OCI-LY3 (cell line): ENCODE data around the gene SPACA4.

Experiments
- H2AFZ ChIP-seq: fragments of 200-600, 300-600 bp; shearing (Covaris generic); 2 replicates; pipeline ENCODE4 v1.6.0; 2014; ENCODE audit warnings: antibody characterized with exemption, low read depth, low read length
- H3K27ac ChIP-seq: fragments of 200-600, 300-600 bp; sonication (generic); 2 replicates; pipeline ENCODE4 v1.5.1; 2014; ENCODE audit warnings: mild to moderate bottlenecking, low read length, moderate library complexity, mixed read lengths
- H3K27me3 ChIP-seq: fragments of 200-600, 300-600 bp; sonication (generic); 2 replicates; pipeline ENCODE4 v1.6.1; 2014; ENCODE audit warnings: low read depth, low read length, mixed read lengths
- H3K36me3 ChIP-seq: fragments of 200-600, 300-600 bp; sonication (generic); replicated peaks from 2 replicates; pipeline ENCODE3; 2014; ENCODE audit warnings: low read depth, low read length, mixed read lengths
- H3K4me1 ChIP-seq: fragments of 300-600, 200-600 bp; sonication (generic); 2 replicates; pipeline ENCODE4 v1.6.1; 2014; ENCODE audit warnings: low read length, mixed read lengths
- H3K4me2 ChIP-seq: fragments of 200-600, 300-600 bp; sonication (generic); 2 replicates; pipeline ENCODE4 v1.6.1; 2014; ENCODE audit warnings: low read length, mixed read lengths
- H3K4me3 ChIP-seq: fragments of 300-600, 200-600 bp; sonication (generic); 2 replicates; pipeline ENCODE4 v1.5.1; 2014; ENCODE audit warnings: antibody characterized with exemption, mild to moderate bottlenecking, low read length, moderate library complexity
- H3K79me2 ChIP-seq: fragments of 300-600, 200-600 bp; shearing (Covaris generic); 2 replicates; pipeline ENCODE4 v1.6.1; 2014; ENCODE audit warnings: mild to moderate bottlenecking, low read length, mixed read lengths
- H3K9ac ChIP-seq: fragments of 300-600, 200-600 bp; shearing (Covaris generic); 2 replicates; pipeline ENCODE4 v1.6.0; 2014; ENCODE audit warnings: mild to moderate bottlenecking, low read length, moderate library complexity
- H3K9me3 ChIP-seq: fragments of 200-600, 300-600 bp; shearing (Covaris generic); 2 replicates; pipeline ENCODE4 v1.6.1; 2014; ENCODE audit warnings: low read length, mixed read lengths; ENCODE audit not compliant: insufficient read depth
- H4K20me1 ChIP-seq: fragments of 200-600, 300-600 bp; sonication (generic); 2 replicates; pipeline ENCODE4 v1.6.1; 2016; ENCODE audit warnings: low read length, mixed read lengths; ENCODE audit not compliant: insufficient read depth
- EZH2phosphoT487 ChIP-seq: fragments of 200-600 bp; shearing (Covaris generic); IDR thresholded peaks from 2 replicates; pipeline ENCODE4 v1.6.1; 2018; ENCODE audit warnings: antibody characterized with exemption, mixed run types, low read depth
- TF ChIP-seq, protein P1 (sequence below): fragments of 200-600, 300-600 bp; sonication (generic); IDR thresholded peaks from 2 replicates; pipeline ENCODE4 v1.5.1; 2014; ENCODE audit warnings: antibody characterized with exemption, low read length, low read depth

Gene SPACA4

DNA sequence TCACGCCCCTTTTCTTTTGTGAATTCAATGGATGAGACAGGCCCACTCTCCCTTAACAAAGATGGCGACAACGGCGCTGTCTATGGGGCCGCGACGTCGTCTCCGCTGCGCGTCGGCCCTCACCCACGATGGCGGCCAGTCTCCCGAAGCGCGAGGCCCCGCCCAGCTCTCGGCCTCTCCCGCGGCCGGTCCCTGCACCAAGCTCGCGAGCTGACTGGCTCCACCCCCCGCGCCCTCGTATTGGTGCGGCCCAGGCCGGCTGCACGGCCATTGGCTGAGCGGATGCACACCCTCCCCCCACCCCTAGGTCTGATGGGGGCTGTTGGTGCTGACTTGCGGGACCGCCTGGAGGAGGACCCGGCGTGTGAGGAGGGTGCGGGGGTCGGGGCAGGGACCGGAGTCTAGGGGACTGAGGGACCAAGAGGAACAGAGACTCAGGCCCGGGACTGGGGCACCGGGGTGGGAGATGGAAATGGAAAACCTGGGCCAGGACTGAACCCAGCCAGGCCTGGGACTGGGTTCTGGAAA lies 17.6 kb downstream of the SPACA4 start:
- peak overlapping the region; percentile 84 for H3K4me3 ChIP-seq
- H2AFZ ChIP-seq = peak overlapping the region; percentile 56
- H3K36me3 ChIP-seq = peaks cover 5% of the 10 kb centered on the region
- peak overlapping the region; percentile 87 for H3K4me2 ChIP-seq
- H3K4me1 ChIP-seq = peaks cover 33% of the 10 kb centered on the region
- H3K27ac ChIP-seq = peak overlapping the region; percentile 30
- no peaks in the 10 kb centered on the region for H3K9me3 ChIP-seq
- H3K79me2 ChIP-seq = peaks cover 37% of the 10 kb centered on the region
- no peaks in the 10 kb centered on the region for H3K27me3 ChIP-seq
- no peaks in the 10 kb centered on the region for H4K20me1 ChIP-seq
- peak overlapping the region; percentile 73 for H3K9ac ChIP-seq
- no peak for TF ChIP-seq EZH2phosphoT487
- TF ChIP-seq, protein P1, sequence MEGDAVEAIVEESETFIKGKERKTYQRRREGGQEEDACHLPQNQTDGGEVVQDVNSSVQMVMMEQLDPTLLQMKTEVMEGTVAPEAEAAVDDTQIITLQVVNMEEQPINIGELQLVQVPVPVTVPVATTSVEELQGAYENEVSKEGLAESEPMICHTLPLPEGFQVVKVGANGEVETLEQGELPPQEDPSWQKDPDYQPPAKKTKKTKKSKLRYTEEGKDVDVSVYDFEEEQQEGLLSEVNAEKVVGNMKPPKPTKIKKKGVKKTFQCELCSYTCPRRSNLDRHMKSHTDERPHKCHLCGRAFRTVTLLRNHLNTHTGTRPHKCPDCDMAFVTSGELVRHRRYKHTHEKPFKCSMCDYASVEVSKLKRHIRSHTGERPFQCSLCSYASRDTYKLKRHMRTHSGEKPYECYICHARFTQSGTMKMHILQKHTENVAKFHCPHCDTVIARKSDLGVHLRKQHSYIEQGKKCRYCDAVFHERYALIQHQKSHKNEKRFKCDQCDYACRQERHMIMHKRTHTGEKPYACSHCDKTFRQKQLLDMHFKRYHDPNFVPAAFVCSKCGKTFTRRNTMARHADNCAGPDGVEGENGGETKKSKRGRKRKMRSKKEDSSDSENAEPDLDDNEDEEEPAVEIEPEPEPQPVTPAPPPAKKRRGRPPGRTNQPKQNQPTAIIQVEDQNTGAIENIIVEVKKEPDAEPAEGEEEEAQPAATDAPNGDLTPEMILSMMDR = no peak

DNA sequence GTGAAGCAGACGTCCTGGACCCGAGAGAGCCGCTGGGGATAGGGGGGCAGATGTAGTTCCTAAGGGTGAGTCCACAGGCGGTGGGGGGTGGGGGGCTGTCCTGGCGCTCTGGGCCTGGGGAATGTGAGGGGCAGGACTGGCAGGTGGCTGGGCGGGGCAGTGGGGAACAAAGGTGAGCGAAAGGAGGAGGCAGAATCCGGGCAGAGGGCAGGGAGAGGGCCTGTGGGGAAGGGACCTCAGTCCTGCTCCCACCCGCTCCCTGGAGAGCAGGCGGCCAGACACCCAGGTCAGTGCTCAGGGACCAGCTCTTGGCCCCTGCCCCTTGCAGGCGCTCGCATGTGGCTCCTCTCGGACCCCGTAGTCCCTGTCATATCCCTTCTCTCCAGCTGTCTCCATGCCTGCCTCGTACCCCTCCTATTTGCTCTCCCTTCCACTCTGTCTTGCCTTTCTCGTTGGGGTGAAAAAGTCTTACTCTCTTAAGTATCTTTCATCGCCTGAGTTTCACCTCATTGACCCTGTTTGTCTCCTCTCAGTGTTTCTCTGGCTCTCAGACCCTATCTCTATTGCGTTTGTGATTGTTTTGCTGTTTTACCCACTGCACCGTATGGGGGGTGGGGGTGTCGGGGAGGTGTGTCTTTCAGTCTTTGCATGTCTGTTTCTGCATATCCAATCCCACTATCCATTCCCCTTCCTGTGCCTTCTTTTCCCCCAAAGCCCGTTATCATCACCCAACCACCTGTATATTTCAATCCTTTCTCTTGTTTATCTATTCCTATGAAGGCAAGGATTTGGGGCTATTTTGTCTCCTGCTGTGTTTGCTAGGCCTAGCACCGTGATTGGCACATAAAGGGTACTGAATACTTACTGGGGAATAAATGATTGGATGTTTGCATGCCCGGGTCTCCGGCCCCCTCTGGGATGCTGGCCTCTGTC lies 18.5 kb downstream of the SPACA4 start:
- Histone ChIP-seq H4K20me1 (no peaks in the 10 kb centered on the region), H3K4me1 (peaks cover 30% of the 10 kb centered on the region), H3K4me3 (peak overlapping the region; percentile 84), H3K36me3 (peaks cover 14% of the 10 kb centered on the region), H3K9ac (peak overlapping the region; percentile 73), H3K79me2 (peaks cover 31% of the 10 kb centered on the region), H3K4me2 (peak overlapping the region; percentile 79), H3K9me3 (no peaks in the 10 kb centered on the region), H3K27me3 (no peaks in the 10 kb centered on the region), H3K27ac (0 out of 2 replicates have a peak overlapping the region, but pooled peaks have one; percentile 20), H2AFZ (no peak overlapping the region)
- TF ChIP-seq EZH2phosphoT487 = no peak
- TF ChIP-seq, protein P1 = no peak

DNA sequence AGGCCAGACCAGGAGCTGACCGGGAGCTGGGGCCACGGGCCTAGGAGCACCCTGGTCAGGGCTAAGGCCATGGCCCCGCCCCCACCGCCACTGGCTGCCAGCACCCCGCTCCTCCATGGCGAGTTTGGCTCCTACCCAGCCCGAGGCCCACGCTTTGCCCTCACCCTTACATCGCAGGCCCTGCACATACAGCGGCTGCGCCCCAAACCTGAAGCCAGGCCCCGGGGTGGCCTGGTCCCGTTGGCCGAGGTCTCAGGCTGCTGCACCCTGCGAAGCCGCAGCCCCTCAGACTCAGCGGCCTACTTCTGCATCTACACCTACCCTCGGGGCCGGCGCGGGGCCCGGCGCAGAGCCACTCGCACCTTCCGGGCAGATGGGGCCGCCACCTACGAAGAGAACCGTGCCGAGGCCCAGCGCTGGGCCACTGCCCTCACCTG lies 19.4 kb downstream of the SPACA4 start:
- Histone ChIP-seq H3K4me1 (peaks cover 26% of the 10 kb centered on the region), H3K27me3 (no peaks in the 10 kb centered on the region), H3K9me3 (no peaks in the 10 kb centered on the region), H3K79me2 (peaks cover 27% of the 10 kb centered on the region), H3K4me2 (no peak overlapping the region), H3K27ac (no peak overlapping the region), H2AFZ (no peak overlapping the region), H3K9ac (no peak overlapping the region), H3K4me3 (no peak overlapping the region), H4K20me1 (no peaks in the 10 kb centered on the region), H3K36me3 (peaks cover 22% of the 10 kb centered on the region)
- TF ChIP-seq, protein P1 = no peak
- no peak for TF ChIP-seq EZH2phosphoT487

DNA sequence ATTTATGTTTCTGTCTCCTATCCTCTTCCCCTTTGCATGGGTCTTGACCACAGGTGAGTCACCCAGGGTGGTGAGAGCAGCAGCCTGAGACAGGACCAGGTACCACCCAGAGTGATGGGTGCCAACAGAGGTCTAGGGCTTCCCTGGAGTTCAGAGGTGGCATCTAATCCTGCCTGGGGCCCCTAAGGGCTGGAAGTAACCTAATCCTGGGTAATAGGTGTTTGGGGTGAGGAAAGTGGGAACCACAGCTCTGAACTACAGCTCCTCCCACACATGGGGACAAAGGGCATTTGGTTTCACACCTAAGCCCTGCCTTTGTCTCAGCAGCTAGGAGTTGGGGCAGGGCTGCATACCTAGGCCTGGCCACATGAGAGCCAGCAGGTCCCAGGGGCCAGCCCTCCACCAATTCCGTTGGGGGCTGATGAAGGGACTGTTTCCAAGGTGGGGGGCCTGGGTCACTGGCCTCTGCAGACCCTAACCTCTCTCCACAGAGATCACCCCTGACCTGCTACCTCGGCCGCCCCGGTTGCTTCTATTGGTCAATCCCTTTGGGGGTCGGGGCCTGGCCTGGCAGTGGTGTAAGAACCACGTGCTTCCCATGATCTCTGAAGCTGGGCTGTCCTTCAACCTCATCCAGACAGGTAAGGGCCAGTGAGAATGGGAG lies 20.8 kb downstream of the SPACA4 start:
- Histone ChIP-seq H3K79me2 (peaks cover 27% of the 10 kb centered on the region), H3K4me1 (peaks cover 19% of the 10 kb centered on the region), H3K27me3 (no peaks in the 10 kb centered on the region), H4K20me1 (no peaks in the 10 kb centered on the region), H3K4me2 (no peak overlapping the region), H2AFZ (no peak overlapping the region), H3K9me3 (no peaks in the 10 kb centered on the region), H3K9ac (no peak overlapping the region), H3K4me3 (no peak overlapping the region), H3K27ac (no peak overlapping the region), H3K36me3 (peaks cover 23% of the 10 kb centered on the region)
- TF ChIP-seq, protein P1 = no peak
- no peak for TF ChIP-seq EZH2phosphoT487
